Stimulated activated CD8-positive, alpha-beta memory T cell treated with anti-CD3 and anti-CD28 coated beads, Interleukin-4, amount 100 ng/mL, for 48 hours (primary cell): ENCODE measurements around the gene FLRT1.

ENCODE experiments used
- DNase-seq: peaks from one replicate; pipeline ENCODE4 v3.0.0-alpha.2; 2020

The FLRT1 gene

GRCh38 chr11:64051297-64051696 lies 15.6 kb downstream of the FLRT1 start:
- no peak for DNase-seq

GRCh38 chr11:64052436-64052835 lies 16.7 kb downstream of the FLRT1 start:
- DNase-seq: no peak

- DNase-seq: no peak
Measured at GRCh38 chr11:64052938-64053622, 17.3 kb downstream of the FLRT1 start.

GRCh38 chr11:64053699-64054098 lies 18.0 kb downstream of the FLRT1 start:
- no peak for DNase-seq

DNA sequence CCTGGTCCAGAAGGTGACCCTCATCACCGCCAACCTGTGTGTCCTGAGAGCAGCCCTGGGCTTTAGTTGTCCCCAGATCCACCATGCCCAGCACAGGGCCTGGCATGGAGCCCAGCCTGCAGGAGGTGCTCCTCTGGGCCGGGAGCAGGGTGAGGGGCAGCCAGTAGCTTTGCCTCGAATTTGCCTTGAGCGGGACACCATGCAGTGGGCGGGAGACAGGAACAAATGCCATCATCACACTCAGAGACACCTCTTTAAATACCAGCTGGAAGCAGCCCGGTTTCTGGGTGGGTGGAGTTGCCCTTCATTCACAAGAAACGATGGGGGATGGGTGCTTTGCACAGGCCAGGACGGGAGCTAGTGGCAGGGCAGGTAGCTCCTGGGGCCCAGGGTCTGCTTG lies 19.3 kb downstream of the FLRT1 start:
- no peak for DNase-seq

GRCh38 chr11:64056213-64056785 lies 20.6 kb downstream of the FLRT1 start:
- no peak for DNase-seq

- DNase-seq: no peak
Measured at GRCh38 chr11:64056861-64057260, 21.1 kb downstream of the FLRT1 start.

DNA sequence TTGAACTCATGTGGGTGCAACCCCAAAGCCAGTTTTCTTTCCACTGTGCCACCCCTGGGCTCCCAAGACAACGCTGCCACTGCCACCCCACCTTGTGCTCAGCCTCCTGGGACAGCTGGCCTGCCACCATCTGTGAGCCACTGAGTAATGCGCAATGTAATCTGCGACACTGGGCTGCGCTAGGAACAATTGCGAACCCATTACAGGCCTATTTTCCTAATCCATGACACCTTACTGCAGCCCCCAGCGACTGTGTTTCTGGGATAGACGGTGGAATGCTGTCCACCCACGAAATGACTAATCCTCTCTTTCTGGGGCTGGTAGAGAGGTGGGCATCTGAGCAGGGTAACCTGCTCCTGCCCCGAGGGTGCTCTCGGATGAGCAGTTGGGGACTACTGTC lies 22.2 kb downstream of the FLRT1 start:
- no peak for DNase-seq

- DNase-seq: no peak
Measured at GRCh38 chr11:64058494-64058893, 22.8 kb downstream of the FLRT1 start.

- DNase-seq: no peak
Measured at GRCh38 chr11:64059339-64060140, 23.8 kb downstream of the FLRT1 start.

- DNase-seq: no peak
Measured at GRCh38 chr11:64060263-64060860, 24.6 kb downstream of the FLRT1 start.

- DNase-seq: peak; percentile 78
Measured at GRCh38 chr11:64060861-64061444, 25.2 kb downstream of the FLRT1 start.

GRCh38 chr11:64062185-64063039 lies 26.7 kb downstream of the FLRT1 start:
- DNase-seq: no peak

DNA sequence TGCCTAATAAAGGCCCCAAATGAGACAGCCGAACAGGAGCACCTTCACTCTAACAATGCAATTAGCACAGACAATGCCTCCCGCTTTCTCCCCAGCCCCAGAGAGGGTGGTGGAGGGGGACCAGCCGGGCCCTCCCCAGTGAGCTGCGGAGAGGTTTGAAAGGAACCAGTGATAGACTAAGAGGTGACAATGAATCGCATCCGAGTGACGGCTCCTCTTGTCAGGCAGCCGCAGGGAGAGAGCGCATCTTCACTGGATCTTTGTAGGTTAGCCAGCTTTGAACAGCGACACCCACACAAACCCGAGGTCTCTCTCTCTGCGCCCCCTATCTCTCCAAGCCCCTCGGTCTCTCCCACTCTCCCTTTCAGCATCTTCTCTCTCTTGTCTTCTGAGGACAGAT lies 28.0 kb downstream of the FLRT1 start:
- DNase-seq: no peak

- DNase-seq: no peak
Measured at GRCh38 chr11:64064374-64065140, 28.8 kb downstream of the FLRT1 start.

DNA sequence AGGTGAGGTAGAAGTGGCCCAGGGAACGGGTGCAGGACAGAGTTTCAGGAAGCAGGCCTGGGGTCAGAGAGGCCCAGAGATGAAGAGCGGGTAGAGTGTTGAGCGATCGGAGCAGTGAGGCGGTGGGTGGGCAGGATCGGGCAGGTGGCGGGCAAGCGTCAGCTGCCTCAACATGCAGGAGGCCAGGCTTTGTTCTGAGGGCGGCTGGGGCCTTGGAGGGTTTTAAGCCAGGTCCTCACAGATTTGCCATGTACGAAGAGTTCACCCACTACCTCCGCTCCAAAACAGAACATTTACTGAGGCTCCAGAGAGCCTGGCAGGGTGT lies 29.4 kb downstream of the FLRT1 start:
- no peak for DNase-seq

DNA sequence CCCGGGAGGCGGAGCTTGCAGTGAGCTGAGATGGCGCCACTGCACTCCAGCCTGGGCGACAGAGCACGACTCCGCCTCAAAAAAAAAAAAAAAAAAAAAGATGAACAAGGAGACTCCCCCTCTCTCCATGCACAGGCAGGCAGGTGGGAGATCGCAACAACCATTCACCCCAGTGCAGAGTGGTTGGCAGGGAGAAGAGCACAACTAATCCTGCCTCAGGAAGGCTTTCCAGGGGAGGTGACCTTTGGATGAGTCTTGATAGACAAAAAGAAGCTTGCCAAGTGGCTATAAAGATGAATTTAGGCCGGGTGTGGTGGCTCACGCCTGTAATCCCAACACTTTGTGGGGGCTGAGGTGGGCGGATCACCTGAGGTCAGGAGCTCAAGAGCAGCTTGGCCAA lies 30.0 kb downstream of the FLRT1 start:
- DNase-seq: no peak

- DNase-seq: peak; percentile 25
Measured at GRCh38 chr11:64067230-64067993, 31.7 kb downstream of the FLRT1 start.

GRCh38 chr11:64068705-64069400 lies 33.1 kb downstream of the FLRT1 start:
- no peak for DNase-seq
